Neural cell (in vitro differentiated cells): Measurements from ENCODE around the gene C11orf16.

Source experiments
- CTCF ChIP-seq: fragments of 450-650 bp; IDR thresholded peaks from 2 replicates; pipeline ENCODE4 v1.5.1; 2014; ENCODE audit warnings: antibody characterized with exemption, mild to moderate bottlenecking, moderate library complexity; ENCODE audit not compliant: poor library complexity, severe bottlenecking
- EP300 ChIP-seq: fragments of 450-650 bp; conservative IDR thresholded peaks from 2 replicates; pipeline ENCODE4 v1.6.1; 2014; ENCODE audit warnings: antibody characterized with exemption, mild to moderate bottlenecking, moderate library complexity; ENCODE audit not compliant: poor library complexity, severe bottlenecking
- MXI1 ChIP-seq: fragments of 450-650 bp; conservative IDR thresholded peaks from 2 replicates; pipeline ENCODE4 v1.6.1; 2014; ENCODE audit warnings: antibody characterized with exemption, mild to moderate bottlenecking; ENCODE audit not compliant: poor library complexity, severe bottlenecking
- POLR2AphosphoS5 ChIP-seq: IDR thresholded peaks from 2 replicates; pipeline ENCODE4 v1.6.1; 2012

GRCh38 chr11:8922691-8923090 is 10.1 kb downstream of the C11orf16 start:
- no peak for TF ChIP-seq EP300
- no peak for TF ChIP-seq CTCF
- TF ChIP-seq MXI1: no peak
- TF ChIP-seq POLR2AphosphoS5: no peak
